ENCODE measurements around the gene FST.

Gene FST, protein sequence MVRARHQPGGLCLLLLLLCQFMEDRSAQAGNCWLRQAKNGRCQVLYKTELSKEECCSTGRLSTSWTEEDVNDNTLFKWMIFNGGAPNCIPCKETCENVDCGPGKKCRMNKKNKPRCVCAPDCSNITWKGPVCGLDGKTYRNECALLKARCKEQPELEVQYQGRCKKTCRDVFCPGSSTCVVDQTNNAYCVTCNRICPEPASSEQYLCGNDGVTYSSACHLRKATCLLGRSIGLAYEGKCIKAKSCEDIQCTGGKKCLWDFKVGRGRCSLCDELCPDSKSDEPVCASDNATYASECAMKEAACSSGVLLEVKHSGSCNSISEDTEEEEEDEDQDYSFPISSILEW

DNA sequence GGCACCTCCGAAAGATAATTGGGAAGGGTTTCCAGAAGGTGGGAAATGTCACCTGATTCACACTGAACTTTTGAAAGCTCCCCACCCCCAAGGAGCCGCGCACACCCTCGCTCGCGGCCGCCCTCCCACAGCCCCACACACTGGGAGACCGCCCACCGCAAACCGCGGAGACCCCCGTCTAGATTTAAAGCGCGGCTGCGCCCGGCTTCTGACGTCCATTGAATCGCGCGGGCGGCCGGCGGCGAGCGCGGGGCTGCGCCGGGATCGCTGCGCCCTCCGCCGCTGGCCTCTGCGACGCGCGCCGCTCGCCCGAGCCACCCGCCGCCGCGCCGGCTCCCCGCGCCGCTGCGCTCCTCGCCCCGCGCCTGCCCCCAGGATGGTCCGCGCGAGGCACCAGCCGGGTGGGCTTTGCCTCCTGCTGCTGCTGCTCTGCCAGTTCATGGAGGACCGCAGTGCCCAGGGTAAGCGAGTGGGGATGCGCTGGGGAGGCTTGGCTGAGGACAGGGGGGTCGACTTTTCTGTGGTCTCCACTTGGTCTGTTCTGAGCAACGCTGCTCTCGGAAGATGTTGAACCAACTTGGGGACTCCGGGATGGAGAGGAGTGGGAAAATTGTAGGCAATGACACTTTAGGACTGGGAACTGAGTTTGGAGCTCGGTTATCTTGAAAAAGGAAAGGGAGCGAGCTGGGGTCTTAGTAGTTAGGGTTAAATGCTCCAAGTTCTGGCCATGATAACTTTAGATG lies at the start of gene FST:
TSS of gene FST (plus strand) at position 214 of the 743 bp plus-strand sequence. CDS start at position 377, 163 bp downstream.
- TF ChIP-seq, protein P1, sequence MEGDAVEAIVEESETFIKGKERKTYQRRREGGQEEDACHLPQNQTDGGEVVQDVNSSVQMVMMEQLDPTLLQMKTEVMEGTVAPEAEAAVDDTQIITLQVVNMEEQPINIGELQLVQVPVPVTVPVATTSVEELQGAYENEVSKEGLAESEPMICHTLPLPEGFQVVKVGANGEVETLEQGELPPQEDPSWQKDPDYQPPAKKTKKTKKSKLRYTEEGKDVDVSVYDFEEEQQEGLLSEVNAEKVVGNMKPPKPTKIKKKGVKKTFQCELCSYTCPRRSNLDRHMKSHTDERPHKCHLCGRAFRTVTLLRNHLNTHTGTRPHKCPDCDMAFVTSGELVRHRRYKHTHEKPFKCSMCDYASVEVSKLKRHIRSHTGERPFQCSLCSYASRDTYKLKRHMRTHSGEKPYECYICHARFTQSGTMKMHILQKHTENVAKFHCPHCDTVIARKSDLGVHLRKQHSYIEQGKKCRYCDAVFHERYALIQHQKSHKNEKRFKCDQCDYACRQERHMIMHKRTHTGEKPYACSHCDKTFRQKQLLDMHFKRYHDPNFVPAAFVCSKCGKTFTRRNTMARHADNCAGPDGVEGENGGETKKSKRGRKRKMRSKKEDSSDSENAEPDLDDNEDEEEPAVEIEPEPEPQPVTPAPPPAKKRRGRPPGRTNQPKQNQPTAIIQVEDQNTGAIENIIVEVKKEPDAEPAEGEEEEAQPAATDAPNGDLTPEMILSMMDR (conservative IDR thresholded peaks at IDR 0.05; ENCODE audit: low read length): no peak
- peak within 1 kb of the TSS; percentile 78 for H3K4me3 ChIP-seq (ENCODE audit: low read length)
- no peak for DNase-seq (ENCODE audit: low read depth)

DNA sequence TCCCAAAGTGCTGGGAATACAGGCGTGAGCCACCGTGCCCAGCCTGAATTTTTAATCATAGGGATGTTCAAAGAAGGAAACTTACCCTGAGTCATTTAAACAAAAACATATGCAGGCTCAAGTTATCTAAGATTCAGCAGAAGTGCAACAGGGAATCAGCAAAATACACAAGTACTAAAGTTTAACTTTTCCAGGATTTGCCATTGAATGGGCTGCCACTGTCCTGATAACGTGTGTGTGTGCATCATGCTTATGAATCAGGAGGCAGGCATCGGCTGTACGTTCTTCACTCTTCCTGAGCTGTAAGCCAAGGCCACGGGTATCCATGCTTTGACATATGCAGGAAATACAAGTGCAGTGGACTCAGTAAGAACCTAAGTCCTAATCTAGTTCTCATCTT lies 48.8 kb upstream of the FST start:
- no peak overlapping the region for H3K4me3 ChIP-seq (ENCODE audit: low read length)
- DNase-seq (ENCODE audit: low read depth): peak; percentile 38
- TF ChIP-seq, protein P1 (conservative IDR thresholded peaks at IDR 0.05; ENCODE audit: low read length): no peak

DNA sequence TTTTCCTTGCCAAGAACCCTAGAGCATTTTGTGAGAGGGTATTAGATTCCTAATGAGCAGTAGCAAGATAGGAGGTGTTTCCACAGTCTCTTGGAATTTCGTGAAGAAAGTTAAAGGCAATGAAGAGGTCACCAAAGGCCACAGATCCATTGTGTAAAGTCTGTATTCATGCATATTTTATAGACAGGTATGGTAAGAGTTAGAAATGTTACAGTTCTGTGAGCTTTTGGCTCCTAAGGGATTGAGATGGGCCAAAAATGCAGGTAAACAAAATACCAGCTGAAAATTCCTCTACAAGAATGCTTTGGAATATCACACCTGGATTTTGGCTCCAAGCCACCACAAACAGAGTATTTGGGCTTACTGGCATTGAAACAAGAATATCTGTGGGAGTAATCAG lies 47.4 kb upstream of the FST start:
- TF ChIP-seq, protein P1 (conservative IDR thresholded peaks at IDR 0.05; ENCODE audit: low read length): no peak
- no peak overlapping the region for H3K4me3 ChIP-seq (ENCODE audit: low read length)
- DNase-seq (ENCODE audit: low read depth): no peak

DNA sequence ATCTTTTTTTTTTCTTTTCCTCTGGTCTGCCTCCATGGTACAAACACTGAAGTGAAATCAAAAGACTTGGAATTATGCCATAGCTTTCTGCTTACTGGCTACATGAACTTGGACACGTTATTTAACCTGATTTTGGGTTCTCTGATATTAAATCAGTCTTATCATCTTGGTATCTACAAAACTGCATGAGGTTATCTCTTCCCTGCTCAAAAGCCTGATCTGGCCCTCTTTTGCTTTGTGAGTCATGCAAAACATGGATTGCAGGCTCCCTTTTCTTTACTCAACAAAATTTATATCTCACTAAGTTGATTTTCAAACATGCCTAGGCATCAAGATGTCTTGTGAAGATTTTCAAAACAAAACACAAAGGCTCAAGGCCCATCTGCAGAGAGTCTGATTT lies 45.9 kb upstream of the FST start:
- no peak overlapping the region for H3K4me3 ChIP-seq (ENCODE audit: low read length)
- TF ChIP-seq, protein P1 (conservative IDR thresholded peaks at IDR 0.05; ENCODE audit: low read length): no peak
- DNase-seq (ENCODE audit: low read depth): no peak

DNA sequence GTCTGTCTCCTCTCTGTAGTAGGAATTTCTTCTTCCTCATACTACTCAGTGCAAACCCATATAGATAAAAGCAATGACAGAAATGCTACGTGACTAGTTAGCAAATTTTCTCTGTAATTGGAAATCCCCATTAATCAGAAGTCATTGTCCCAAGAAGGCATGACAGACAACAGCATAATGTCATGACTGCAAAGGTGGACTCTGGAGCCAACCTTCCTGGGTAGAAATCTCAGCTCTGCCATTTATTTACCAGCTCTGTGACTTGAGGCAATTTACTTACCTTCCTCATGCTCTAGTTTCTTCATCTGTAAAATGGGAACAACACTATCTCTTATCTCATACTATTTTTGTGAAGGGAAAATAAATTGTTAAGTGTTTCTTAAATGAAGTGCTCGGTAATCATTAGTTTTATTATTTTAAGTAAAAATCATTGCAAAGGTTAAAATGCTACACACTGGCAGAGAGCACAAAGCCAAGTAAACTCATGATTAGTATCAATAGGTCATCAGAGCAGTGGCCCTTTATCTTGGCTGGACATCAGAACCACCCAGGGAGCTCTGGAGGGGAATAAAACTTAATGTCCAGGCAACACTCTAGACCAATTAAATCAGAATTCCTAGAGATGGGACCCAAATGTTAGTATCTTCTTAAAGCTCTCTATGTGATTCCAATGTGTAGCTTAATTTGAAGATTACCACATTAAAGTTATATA lies 43.8 kb upstream of the FST start:
- DNase-seq (ENCODE audit: low read depth): no peak
- no peak overlapping the region for H3K4me3 ChIP-seq (ENCODE audit: low read length)
- TF ChIP-seq, protein P1 (conservative IDR thresholded peaks at IDR 0.05; ENCODE audit: low read length): no peak

DNA sequence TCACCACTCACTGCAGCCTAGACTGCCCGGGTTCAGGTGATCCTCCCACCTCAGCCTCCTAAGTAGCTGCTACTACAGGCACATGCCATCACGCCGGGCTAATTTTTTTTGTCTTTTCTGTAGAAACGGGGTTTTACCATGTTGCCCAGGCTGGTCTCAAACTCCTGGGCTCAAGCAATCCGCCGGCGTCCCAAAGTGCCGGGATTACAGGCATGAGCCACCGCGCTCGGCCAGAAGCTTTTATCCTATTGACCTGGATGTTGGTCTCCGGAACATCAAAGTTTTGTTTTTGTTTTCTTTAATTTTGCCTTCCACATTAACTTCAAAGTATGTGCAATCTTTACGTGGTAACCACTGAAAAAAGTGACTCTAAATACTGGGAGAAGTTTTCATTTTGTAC lies 42.4 kb upstream of the FST start:
- no peak for DNase-seq (ENCODE audit: low read depth)
- H3K4me3 ChIP-seq (ENCODE audit: low read length): no peak overlapping the region
- TF ChIP-seq, protein P1 (conservative IDR thresholded peaks at IDR 0.05; ENCODE audit: low read length): no peak

Data from AG10803 (cell line).